Measurements from ENCODE around the gene PLA1A.

PLA1A gene

DNA sequence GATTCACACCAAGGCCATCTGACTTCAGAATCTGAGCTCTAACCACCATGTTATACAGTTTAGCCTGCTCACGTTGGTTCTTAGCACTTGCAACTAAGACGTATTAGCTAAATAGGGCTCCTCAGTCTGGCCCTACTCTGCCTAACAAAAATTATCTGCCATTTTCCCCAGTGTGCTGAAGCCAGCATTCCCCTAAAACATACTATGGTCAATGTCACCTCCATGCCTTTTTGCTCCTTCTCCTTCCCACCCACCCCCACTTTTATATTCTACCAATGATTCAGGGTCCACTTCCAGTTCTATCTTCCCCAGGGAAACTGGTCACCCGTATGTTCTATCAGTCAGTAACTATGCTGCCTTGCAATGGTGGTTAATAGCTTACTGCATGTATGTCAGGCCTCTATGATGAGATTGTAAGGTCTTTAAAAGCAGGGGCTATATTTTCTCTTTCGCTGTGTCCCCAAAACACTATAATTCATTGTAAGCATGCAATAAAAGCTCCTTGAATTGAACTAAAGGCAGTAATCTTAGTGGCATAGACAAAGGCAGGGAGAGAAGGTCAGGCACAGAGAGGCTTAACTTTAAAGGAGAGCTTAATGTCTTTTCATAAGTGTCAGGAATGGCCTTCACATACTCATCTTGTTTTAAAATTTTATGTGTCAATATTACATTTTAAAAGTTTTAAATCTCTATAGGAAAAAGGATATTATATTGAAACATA, 39.4 kb downstream of the PLA1A start:
- DNase-seq (ENCODE audit: low spot score): no peak

DNA sequence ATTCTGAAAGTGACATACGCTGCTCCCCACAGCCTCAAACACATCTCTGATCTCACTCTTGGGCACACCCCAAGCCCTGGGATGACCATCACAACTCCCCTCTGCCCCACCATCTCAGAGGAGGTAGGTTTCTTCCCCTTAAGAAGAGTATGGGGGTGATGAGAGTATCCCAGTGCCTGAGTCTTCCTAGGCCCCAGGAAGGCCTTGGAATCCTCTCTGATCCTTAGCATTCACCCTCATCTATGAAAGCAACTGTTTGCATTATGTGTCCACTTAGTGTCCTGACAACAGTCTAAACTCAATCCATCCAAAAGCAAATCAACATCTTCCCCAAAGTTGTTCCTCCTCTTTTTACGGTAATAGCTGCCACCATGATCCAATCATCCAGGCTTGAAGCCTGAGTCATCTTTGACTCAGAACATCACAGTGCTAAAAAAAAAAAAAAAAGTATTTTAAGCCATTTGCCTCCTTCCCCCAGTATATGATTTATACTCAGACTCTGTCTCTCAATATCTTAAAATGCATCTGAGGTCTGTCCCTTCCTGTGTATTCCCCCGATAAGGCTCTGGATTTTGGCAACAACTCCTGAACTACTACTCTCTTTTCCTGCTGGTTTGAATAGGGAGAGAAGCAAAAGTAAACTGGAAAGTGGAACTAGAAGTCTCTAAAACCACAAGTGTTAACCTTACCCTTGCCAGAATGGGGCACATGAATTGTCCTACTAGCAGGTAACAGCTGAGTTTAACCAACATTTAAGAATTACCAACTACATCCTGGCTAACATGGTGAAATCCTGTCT, 40.2 kb downstream of the PLA1A start:
- DNase-seq (ENCODE audit: low spot score): no peak

DNA sequence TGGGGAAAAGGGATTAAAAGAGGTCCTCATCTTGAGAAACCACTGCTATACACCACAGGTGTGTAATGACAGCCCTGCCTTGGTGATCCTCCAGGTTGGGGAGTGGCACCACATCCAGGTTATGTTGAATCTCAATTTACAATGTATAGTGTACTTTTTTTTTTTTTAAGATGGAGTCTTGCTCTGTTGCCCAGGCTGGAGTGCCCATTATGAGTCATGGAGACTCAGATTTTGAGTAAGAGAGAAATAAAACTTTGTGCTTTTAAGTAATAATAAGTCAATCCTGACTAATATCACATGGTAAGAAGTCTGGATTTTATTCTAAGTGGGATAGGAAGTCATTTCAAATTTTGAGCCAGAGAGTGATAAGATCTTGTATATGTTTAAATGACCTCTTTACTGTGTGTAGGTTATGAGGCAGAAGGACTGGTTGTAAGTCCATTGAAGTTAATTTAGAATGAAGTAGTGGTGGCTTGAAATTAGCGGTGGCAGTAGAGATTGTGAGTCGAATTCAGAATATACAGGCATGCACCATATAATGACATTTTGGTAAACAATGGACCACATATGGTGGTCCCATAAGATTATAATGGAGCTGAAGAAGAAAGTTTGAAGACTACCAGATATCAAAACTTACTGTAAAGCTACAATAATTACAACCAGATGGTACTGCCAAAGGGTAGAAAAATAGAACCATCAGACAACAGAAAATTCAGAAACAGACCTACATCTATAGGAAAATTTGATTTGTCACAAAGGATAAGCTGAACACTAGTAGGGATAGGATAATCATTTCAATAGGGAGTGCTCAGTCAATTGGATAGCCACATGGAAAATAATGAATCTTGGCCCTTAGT, 42.0 kb downstream of the PLA1A start:
- DNase-seq (ENCODE audit: low spot score): no peak

DNA sequence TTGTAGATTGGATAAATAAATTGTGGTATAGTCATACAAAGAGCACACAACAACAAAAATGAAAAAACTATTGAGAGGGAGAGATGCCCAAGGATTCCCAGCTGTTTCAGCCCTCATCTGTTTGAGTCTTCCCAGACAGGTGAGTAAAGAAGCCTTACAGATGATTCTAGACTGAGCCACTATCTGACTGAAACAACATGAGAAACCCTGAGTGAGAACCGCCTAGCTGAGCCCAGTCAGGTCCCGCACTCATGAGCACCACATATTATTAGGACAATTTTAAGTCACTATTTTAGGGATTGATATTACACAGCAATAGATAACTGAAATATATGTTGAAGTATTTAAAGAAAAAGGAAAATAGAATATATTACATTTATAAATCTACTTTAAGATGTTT, 43.7 kb downstream of the PLA1A start:
- DNase-seq (ENCODE audit: low spot score): no peak

DNA sequence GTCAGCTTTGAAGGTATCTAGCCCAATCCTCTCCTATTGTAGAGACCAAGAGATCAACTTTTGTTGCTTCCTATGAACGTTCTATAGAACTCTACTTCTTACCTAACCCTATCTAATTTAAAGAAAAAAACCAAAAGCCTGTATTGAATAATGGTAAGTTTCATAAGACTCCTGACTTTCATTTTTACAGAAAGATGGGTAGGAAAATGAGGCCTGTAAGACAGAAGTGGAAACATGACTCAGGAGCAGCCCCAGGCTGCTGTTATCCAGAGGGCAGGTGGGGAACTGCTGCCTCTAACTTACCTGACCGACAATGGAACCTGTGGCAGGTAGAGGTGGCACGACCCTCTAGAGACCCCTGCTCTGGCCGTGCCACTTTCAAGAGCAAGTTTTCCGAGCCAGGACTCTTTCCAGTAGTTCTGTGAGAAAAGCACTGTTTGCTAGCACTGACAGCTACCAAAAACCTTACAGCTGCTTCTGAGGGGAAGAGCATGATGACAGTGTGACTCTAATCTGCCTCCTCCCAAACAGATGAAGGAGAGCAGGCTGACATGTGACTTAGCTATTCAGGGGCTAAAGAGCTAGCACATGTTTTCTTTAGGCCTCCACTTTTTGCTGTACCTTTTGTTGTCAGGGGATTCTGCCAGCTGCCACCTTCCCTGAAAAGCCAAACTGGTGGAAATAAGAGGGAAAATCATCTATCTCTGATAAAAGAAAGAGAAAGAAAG, 45.2 kb downstream of the PLA1A start:
- DNase-seq (ENCODE audit: low spot score): no peak

DNA sequence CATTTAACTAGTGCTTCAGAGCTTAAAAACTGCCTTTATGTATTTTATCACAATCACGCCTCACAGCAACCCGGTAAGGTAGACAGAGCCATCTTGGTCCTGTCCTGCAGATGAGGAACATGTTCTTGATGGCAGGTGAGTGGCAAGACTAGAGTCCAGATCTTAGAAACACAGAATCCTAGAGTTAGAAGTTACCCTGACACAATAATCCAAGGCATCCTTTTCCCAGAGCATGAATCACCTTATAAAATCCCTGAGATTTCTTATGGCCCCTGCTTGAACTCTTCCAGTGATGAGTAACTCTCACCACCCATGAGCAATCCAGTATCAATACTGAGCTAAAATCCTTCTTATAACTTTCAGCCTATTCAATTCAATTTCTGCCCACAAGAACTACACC, 45.8 kb downstream of the PLA1A start:
- no peak for DNase-seq (ENCODE audit: low spot score)

DNA sequence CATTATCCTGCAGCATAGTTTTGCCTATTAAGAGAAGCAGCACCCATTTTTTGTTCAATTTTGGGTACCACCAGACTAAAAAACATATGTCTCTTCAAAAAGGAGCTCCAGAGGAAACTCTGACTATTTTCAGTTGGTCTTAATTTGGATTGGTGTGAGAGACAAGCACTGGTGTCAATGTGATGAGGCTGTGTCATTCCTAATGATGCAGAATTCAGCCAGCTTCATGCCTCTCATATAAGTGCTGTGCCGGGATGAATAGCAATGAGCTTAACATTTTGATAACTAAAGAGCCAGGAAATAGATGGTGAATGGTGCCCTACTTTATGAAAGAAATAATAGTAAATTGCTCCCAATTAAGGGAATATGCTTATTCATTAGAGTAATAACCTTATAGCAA, 46.8 kb downstream of the PLA1A start:
- no peak for DNase-seq (ENCODE audit: low spot score)

DNA sequence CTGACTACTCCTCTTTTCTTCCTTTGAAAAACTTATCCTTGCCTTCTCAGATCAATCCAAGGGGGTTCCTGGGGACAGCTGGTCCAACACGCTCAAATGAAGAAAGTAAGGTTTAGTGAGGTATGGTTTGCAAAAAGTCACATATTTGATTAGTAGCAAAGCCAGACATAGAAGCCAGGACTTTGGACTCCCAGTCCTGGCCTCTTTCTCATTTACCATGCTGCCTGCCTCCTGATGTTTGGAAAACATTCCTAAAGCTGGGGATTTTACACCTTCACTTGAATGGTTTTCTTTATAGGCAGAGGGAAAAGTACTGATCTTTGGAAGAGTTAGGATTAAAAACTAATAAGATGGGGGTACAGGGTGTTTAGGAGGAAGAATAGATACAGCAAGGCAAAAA, 48.1 kb downstream of the PLA1A start:
- DNase-seq (ENCODE audit: low spot score): no peak

DNA sequence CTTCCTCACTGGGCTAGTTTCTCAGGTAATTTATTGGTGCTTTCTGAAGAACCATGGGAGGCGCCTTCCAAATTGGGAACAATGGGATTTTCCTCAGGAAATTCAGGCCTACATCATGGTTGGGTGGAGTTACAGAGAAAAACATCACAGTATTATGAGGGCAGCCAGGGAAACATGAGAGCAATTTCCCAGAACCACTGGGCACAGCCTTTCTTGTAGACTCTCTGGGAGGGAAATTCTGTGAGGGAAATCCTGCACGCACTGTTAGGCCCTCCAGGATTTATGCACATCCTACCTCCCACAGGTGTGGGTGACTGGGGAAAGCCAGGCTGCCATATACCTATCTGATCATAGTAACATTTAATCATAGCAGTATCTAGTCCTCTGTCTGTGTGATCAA, 49.5 kb downstream of the PLA1A start:
- DNase-seq (ENCODE audit: low spot score): no peak

DNA sequence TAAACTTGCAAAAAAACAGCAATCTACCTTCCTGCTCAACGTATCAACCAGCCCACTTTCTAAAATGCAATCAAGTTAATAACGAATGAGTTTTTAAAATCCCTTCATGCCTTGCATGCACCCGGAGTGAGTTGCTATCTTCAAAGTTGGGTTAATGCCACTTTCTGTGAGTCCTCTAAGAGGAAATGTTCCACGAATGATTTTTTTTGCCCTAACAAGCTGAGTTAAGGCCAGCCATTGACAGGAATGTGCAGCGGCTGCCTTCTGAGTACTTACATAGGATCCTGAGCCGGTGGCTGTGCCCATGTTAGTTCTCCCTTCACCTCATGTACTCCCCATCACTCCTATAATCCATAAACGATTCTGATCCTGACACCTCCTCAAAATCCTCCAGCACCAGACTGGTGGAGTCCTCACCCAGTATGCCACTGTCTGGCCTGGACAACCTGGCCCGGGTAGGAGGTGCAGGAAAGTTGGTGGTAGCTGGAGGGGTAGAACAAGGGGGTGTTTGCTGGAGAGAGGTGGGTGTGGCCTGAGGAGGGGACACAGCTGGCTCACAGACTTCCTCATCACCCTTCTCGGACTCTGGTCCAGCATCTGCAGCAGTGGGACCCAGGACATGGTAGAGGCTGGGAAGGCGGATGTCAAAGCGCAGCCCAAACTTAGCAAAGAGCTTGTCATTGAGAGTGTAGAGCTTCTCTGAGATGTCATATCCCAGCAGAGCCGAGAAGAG, 50.3 kb downstream of the PLA1A start:
- DNase-seq (ENCODE audit: low spot score): no peak

DNA sequence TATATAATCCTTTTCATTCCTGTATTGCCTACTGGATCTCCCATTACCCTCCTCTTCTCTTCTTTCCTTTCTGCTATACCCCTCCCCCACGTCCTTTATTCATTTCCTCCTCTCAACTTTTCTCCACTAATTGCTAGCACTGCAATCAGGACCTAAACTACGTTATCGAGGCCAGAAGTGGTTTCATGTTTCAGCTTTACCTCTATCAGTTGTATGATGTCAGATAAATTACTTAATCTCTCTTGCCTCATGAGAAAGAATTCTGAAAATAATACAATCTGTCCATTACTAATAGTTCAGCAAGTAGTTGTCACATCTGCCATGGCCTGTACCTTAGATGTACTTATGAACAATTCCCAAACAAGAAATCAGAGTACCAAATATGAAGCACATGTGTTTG, 52.1 kb downstream of the PLA1A start:
- DNase-seq (ENCODE audit: low spot score): no peak

DNA sequence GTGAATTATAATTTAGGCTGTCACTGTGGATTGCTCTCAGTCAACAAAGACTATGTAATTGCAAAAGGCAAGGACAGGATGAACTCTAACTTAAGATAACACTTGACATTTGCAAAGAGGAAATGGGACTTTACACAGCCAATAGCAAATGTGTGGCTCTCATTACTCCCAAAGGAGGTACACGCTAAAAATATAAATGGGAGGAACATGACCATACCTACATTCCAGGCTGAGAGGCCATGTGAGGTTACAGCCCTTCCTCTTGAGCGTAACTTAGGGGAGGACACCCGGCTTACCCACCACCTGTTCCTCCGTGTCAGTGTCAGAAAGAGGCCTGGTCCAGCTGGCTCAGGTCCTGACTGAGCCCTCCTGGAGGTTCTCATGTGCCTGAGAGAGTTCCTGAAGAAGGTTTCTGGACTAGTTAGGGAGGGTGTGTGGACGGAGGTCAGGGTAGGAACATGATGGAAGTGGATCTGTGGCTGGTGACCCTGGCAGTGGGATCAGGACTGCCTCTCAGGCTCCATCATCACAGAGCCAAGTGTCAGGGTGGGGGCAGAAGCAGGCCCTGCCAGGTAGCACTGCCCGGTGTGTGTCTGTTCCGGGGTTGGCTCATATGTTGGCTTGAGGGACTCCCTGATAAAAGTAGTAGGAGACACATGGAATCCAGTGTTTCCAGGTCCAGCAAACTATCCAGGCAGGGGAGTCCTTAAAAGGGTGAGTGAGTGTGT, 54.8 kb downstream of the PLA1A start:
- DNase-seq (ENCODE audit: low spot score): no peak

DNA sequence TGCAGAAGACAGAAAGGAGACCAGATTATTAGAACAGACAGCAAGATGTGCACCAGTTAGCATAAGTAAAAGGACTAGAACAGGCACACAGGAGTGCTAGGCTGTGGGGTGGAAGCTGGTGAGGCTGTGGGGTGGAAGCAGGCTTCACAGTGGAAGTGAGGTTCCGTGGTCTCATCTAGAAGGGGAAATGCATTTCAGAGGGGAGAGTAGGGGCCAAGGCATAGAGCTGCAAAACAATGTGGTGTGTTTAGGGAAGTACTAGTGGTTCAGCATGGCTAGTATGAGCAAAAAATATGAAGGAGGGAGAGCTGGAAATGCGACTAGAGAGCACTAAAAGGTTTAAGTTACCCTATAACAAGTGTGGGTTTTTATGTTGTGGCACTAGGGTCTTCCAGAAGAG, 56.2 kb downstream of the PLA1A start:
- no peak for DNase-seq (ENCODE audit: low spot score)

DNA sequence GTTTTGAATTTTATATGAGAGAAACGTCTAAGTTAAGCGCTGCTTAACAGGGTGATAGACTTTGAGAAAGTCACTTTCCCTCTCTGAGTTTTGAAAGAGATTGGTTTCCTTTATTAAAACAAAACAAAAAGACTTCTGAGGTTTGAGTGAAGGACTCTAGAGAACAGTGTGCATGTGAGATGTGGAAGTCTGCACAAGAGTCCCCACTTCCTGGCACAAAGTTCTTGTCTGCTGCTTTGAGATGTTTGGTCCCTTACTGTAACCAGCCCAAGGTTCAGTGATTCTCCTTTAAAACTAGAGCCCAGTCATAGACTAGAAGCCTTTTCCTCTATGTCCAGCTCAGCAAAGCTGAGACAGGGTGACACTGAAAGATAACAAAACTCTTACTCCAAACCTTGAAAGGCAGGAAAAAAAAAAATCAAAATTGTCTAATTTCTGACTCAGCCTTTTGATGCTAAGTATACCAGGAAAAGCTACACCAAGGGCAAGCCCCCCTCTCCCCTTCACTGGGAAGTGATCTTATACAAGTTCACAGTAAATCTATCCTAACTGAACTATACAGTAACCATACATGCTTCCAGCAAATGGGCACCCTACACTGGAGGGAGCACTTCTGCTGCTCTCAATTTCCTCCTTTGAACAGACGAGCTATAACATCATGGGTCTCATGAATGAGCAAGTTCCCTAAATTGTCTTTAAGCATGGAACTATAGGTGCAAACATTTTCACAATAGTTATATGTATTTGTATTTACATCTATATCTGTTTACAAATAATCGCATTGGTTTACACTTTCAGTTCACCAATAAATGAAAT, 60.4 kb downstream of the PLA1A start:
- no peak for DNase-seq (ENCODE audit: low spot score)

DNA sequence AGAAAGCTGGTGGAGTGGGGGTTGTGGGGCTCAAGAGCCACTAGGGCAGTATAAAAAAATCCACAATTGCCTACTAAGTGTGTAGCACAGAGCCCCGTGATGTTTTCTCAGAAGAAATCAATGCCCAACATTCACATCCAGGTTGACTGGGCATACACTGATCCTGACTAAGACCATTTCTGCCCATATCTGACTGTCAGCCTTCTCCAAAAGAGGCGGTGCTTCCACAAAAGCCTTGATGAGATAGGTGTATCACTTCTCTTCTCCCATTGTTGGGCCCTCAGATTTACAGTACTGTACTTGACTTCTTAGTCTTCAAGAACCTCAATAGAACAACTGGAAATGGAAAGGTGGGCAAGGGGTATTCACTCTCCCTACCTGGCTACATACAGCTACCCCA, 61.3 kb downstream of the PLA1A start:
- no peak for DNase-seq (ENCODE audit: low spot score)

DNA sequence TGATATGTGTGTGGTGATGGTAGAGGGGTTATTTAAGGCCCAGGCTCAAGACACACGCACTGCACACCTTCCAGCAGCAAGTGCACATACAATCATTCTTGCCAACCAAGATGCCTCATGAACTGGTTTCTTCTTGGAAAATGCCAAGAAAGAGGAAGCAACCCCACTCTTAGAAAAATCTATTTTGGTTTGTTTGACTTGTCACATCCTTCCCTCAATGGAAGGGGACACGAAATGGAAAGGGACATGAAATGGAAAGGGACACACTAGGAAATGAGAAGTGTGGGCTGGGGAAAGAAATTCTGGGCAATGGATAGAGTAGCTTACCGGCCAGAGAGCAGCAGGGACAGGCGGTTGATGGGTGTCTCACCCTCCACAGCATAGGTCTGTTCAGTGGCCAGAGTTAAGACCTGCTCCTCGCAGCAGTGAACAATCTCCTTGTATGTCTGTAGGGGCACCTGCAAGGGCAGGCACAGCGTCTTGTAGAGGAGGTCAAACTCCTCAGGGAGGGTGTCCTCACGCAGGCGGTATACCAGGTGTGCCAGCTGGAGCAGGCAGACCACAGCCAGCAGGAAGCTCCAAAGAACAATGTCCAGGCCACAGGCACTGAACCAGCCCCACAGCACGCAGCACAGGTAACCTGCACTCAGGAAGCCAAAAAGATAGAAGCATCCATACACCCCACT, 62.1 kb downstream of the PLA1A start:
- no peak for DNase-seq (ENCODE audit: low spot score)

DNA sequence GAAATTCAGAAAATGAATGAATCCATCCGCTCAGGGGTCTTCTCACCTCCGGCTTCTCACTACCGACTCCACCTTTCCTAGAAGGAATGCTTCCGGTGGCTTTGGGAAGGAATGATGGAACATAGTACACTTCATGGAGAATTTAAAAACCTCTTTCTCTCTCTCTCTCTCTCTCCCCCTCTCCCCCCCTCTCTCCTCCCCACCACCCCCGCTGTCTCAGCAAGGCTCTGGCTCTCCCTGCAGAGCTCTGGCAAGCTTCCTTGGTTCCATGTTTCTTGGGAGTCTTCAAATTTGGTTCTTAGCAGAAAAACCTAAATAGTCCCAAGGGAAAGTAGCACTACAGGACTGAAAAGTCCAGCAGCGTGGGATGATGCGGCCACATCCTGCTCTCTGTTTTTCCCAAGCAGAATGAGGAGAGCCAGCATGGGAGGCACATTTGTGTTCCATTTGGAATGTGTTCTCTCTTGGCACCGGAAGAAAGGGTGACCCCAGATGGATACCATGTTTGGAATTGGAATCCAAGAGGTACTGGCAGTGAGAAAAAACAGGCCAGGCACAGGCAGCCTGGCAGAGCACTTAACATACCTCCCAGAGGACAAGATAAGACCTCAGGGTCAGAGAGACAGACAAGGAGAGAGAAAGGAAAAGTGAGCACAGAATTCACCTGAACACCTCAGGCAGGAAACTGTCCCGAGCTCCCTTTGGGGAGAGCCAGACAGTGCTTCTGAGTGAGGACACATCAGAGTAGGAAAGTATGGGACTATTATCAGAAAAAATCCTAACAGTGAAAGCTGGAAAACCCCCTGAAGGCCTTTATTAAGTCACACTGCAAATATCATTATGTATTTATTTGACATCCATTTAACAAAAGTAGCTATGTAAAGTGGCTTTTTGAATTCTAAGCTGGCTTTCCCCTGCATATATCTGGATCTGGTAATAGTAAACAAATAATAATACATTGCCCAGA, 63.1 kb downstream of the PLA1A start, which contains the start of gene POPDC2:
Gene POPDC2, minus strand, starts transcription at position 116 of the 967 bp plus-strand sequence. CDS start 166 bp downstream, outside the sequence.
- no peak for DNase-seq (ENCODE audit: low spot score)
